ENCODE data around the gene KANSL1. TPM values are rescaled to one million over a fixed set of nuclear protein-coding genes. Genes with fewer than 3 reads are reported as not detected.
A peak's percentile ranks its signal among the peaks of the same experiment; 100 is the strongest.

The KANSL1 gene
- total and polyA plus RNA-seq, 7 experiments from 2014 or later = 17.4 to 230 (median 163) TPM

GRCh38 chr17:46038414-46038813, 154.8 kb downstream of the KANSL1 start:
- H3K4me3 Mint-ChIP-seq = no peak overlapping the region
- CTCF ChIA-PET = interaction anchor here (0.8 to 3.5 kb wide), 4 partner anchors 34 to 174 kb away, joined by 3 to 19 read pairs (median 8); partner anchors contain the start of gene KANSL1

GRCh38 chr17:46037722-46038255, 155.4 kb downstream of the KANSL1 start:
- intact Hi-C loops (cut with micrococcal nuclease) = no loop called here
- ATAC-seq = no peak
- ChIA-PET POLR2A (no interaction called here), CTCF (interaction anchor here (0.8 to 3.5 kb wide), 2 partner anchors 34 to 36 kb away, joined by 3 to 14 read pairs; no protein-coding TSS in a partner anchor)
- H3K4me1 ChIP-seq (ENCODE audit: control insufficient read depth in 2 of 2, insufficient read depth in 2 of 2, low read length in 2 of 2) = no peaks in the 10 kb centered on the region
- H3K36me3 Mint-ChIP-seq = peaks cover 18 to 63% (median 40%) of the 10 kb centered on the region in 5 donors
- H3K4me3 ChIP-seq (ENCODE audit: low read length) = no peak overlapping the region
- no peak overlapping the region for H3K4me3 Mint-ChIP-seq
- no peaks in the 10 kb centered on the region for H3K9me3 ChIP-seq (ENCODE audit: control insufficient read depth in 2 of 3, low read length in 3 of 3)
- H3K27me3 Mint-ChIP-seq = no peaks in the 10 kb centered on the region
- H3K9me3 Mint-ChIP-seq = peaks cover 0 to 1% (median 0%) of the 10 kb centered on the region in 11 donors
- peaks cover 30 to 79% (median 74%) of the 10 kb centered on the region in 3 experiments for H3K36me3 ChIP-seq (ENCODE audit: control insufficient read depth in 2 of 3, insufficient read depth in 3 of 3, low read length in 3 of 3)
- no peak overlapping the region for H3K27ac ChIP-seq (ENCODE audit: low read depth, low read length)
- DNase-seq = no peak
- peak overlapping the region in 6 of 9 donors; percentile 5 to 86 (median 51) for H3K27ac Mint-ChIP-seq
- no peaks in the 10 kb centered on the region for H3K27me3 ChIP-seq (ENCODE audit: control insufficient read depth in 2 of 2, insufficient read depth in 2 of 2, low read length in 2 of 2)
- H3K4me1 Mint-ChIP-seq = peaks cover 0 to 8% (median 5%) of the 10 kb centered on the region in 7 donors

More at GRCh38 chr17:46038414-46038813, 154.8 kb downstream of the KANSL1 start:
- Histone ChIP-seq H3K27me3 (ENCODE audit: control insufficient read depth in 2 of 2, insufficient read depth in 2 of 2, low read length in 2 of 2) (no peaks in the 10 kb centered on the region), H3K27ac (ENCODE audit: low read depth, low read length) (no peak overlapping the region), H3K4me3 (ENCODE audit: low read length) (no peak overlapping the region), H3K36me3 (ENCODE audit: control insufficient read depth in 2 of 3, insufficient read depth in 3 of 3, low read length in 3 of 3) (peaks cover 24 to 79% (median 68%) of the 10 kb centered on the region in 3 experiments), H3K9me3 (ENCODE audit: control insufficient read depth in 2 of 3, low read length in 3 of 3) (no peaks in the 10 kb centered on the region), H3K4me1 (ENCODE audit: control insufficient read depth in 2 of 2, insufficient read depth in 2 of 2, low read length in 2 of 2) (no peaks in the 10 kb centered on the region)
- H3K27ac Mint-ChIP-seq = peak overlapping the region in 6 of 9 donors; percentile 5 to 86 (median 51)
- peaks cover 0 to 1% (median 0%) of the 10 kb centered on the region in 11 donors for H3K9me3 Mint-ChIP-seq
- H3K4me1 Mint-ChIP-seq = peaks cover 0 to 8% (median 5%) of the 10 kb centered on the region in 7 donors
- no peaks in the 10 kb centered on the region for H3K27me3 Mint-ChIP-seq
- POLR2A ChIA-PET = no interaction called here
- peaks cover 14 to 57% (median 39%) of the 10 kb centered on the region in 5 donors for H3K36me3 Mint-ChIP-seq
- DNase-seq = no peak
- intact Hi-C loops (cut with micrococcal nuclease) = no loop called here
- no peak for ATAC-seq

GRCh38 chr17:46036491-46036890, 156.7 kb downstream of the KANSL1 start:
- Histone ChIP-seq H3K27me3 (ENCODE audit: control insufficient read depth in 2 of 2, insufficient read depth in 2 of 2, low read length in 2 of 2) (no peaks in the 10 kb centered on the region), H3K4me1 (ENCODE audit: control insufficient read depth in 2 of 2, insufficient read depth in 2 of 2, low read length in 2 of 2) (no peaks in the 10 kb centered on the region), H3K4me3 (ENCODE audit: low read length) (no peak overlapping the region), H3K27ac (ENCODE audit: low read depth, low read length) (no peak overlapping the region), H3K36me3 (ENCODE audit: control insufficient read depth in 2 of 3, insufficient read depth in 3 of 3, low read length in 3 of 3) (peaks cover 32 to 85% (median 65%) of the 10 kb centered on the region in 3 experiments), H3K9me3 (ENCODE audit: control insufficient read depth in 2 of 3, low read length in 3 of 3) (no peaks in the 10 kb centered on the region)
- H3K27me3 Mint-ChIP-seq = no peaks in the 10 kb centered on the region
- H3K9me3 Mint-ChIP-seq = peaks cover 0 to 1% (median 0%) of the 10 kb centered on the region in 11 donors
- peaks cover 0 to 8% (median 5%) of the 10 kb centered on the region in 7 donors for H3K4me1 Mint-ChIP-seq
- intact Hi-C loops (cut with micrococcal nuclease) = no loop called here
- DNase-seq (no peak), ATAC-seq (no peak)
- H3K4me3 Mint-ChIP-seq = no peak overlapping the region
- peaks cover 18 to 70% (median 46%) of the 10 kb centered on the region in 5 donors for H3K36me3 Mint-ChIP-seq
- ChIA-PET POLR2A (no interaction called here), CTCF (interaction anchor here (0.8 to 1.1 kb wide), 2 partner anchors 8 to 176 kb away, joined by 3 read pairs; no protein-coding TSS in a partner anchor)
- H3K27ac Mint-ChIP-seq = peak overlapping the region in 5 of 9 donors; percentile 33 to 57 (median 40)

- Mint-ChIP-seq H3K9me3 (peaks cover 0 to 3% (median 0%) of the 10 kb centered on the region in 11 donors), H3K4me3 (no peak overlapping the region), H3K27me3 (no peaks in the 10 kb centered on the region), H3K27ac (peak overlapping the region; percentile 29 to 77 (median 53)), H3K4me1 (peaks cover 0 to 11% (median 7%) of the 10 kb centered on the region in 7 donors), H3K36me3 (peaks cover 28 to 69% (median 50%) of the 10 kb centered on the region in 5 donors)
- no peaks in the 10 kb centered on the region for H3K9me3 ChIP-seq (ENCODE audit: control insufficient read depth in 2 of 3, low read length in 3 of 3)
- CTCF ChIA-PET = interaction anchor here (0.8 to 2.9 kb wide), 3 partner anchors 9 to 32 kb away, joined by 3 to 10 read pairs (median 3); no protein-coding TSS in a partner anchor
- no peak overlapping the region for H3K4me3 ChIP-seq (ENCODE audit: low read length)
- H3K27ac ChIP-seq (ENCODE audit: low read depth, low read length) = peak overlapping the region; percentile 16
- H3K27me3 ChIP-seq (ENCODE audit: control insufficient read depth in 2 of 2, insufficient read depth in 2 of 2, low read length in 2 of 2) = no peaks in the 10 kb centered on the region
- intact Hi-C loops (cut with micrococcal nuclease) = no loop called here
- DNase-seq (no peak), ATAC-seq (peak; percentile 36)
- H3K36me3 ChIP-seq (ENCODE audit: control insufficient read depth in 2 of 3, insufficient read depth in 3 of 3, low read length in 3 of 3) = peaks cover 32 to 97% (median 61%) of the 10 kb centered on the region in 3 experiments
- POLR2A ChIA-PET = interaction anchor here (0.6 kb wide), 3 partner anchors 13 to 1460 kb away, joined by 3 to 7 read pairs (median 3); no protein-coding TSS in a partner anchor
- no peaks in the 10 kb centered on the region for H3K4me1 ChIP-seq (ENCODE audit: control insufficient read depth in 2 of 2, insufficient read depth in 2 of 2, low read length in 2 of 2)
These were observed 158.0 kb downstream of the KANSL1 start for GRCh38 chr17:46035112-46035818.

- Mint-ChIP-seq H3K4me3 (no peak overlapping the region), H3K9me3 (peaks cover 0 to 3% (median 0%) of the 10 kb centered on the region in 11 donors), H3K27ac (peak overlapping the region in 3 of 9 donors; percentile 20 to 40 (median 36)), H3K27me3 (no peaks in the 10 kb centered on the region), H3K4me1 (peaks cover 9 to 22% (median 15%) of the 10 kb centered on the region in 7 donors), H3K36me3 (peaks cover 27 to 73% (median 50%) of the 10 kb centered on the region in 5 donors)
- Histone ChIP-seq H3K9me3 (ENCODE audit: control insufficient read depth in 2 of 3, low read length in 3 of 3) (no peaks in the 10 kb centered on the region), H3K27me3 (ENCODE audit: control insufficient read depth in 2 of 2, insufficient read depth in 2 of 2, low read length in 2 of 2) (no peaks in the 10 kb centered on the region), H3K27ac (ENCODE audit: low read depth, low read length) (no peak overlapping the region), H3K4me3 (ENCODE audit: low read length) (no peak overlapping the region), H3K4me1 (ENCODE audit: control insufficient read depth in 2 of 2, insufficient read depth in 2 of 2, low read length in 2 of 2) (no peaks in the 10 kb centered on the region), H3K36me3 (ENCODE audit: control insufficient read depth in 2 of 3, insufficient read depth in 3 of 3, low read length in 3 of 3) (peaks cover 35 to 95% (median 43%) of the 10 kb centered on the region in 3 experiments)
- no peak for ATAC-seq
- intact Hi-C loops (cut with micrococcal nuclease) = no loop called here
- DNase-seq = no peak
- ChIA-PET CTCF (interaction anchor here (1.3 to 2.9 kb wide), 2 partner anchors 10 to 31 kb away, joined by 4 to 10 read pairs; no protein-coding TSS in a partner anchor), POLR2A (interaction anchor here (0.6 to 1.5 kb wide), 2 partner anchors 11 to 951 kb away, joined by 3 read pairs; no protein-coding TSS in a partner anchor)
These were observed 159.8 kb downstream of the KANSL1 start for GRCh38 chr17:46033392-46033791.

- Mint-ChIP-seq H3K4me1 (peaks cover 7 to 22% (median 15%) of the 10 kb centered on the region in 7 donors), H3K27ac (peak overlapping the region in 4 of 9 donors; percentile 16 to 65 (median 38)), H3K4me3 (no peak overlapping the region), H3K36me3 (peaks cover 23 to 68% (median 45%) of the 10 kb centered on the region in 5 donors), H3K27me3 (no peaks in the 10 kb centered on the region), H3K9me3 (peaks cover 0 to 3% (median 0%) of the 10 kb centered on the region in 11 donors)
- H3K36me3 ChIP-seq (ENCODE audit: control insufficient read depth in 2 of 3, insufficient read depth in 3 of 3, low read length in 3 of 3) = peaks cover 33 to 91% (median 38%) of the 10 kb centered on the region in 3 experiments
- DNase-seq (no peak), ATAC-seq (no peak)
- intact Hi-C loops (cut with micrococcal nuclease) = no loop called here
- no peaks in the 10 kb centered on the region for H3K4me1 ChIP-seq (ENCODE audit: control insufficient read depth in 2 of 2, insufficient read depth in 2 of 2, low read length in 2 of 2)
- H3K27me3 ChIP-seq (ENCODE audit: control insufficient read depth in 2 of 2, insufficient read depth in 2 of 2, low read length in 2 of 2) = no peaks in the 10 kb centered on the region
- H3K27ac ChIP-seq (ENCODE audit: low read depth, low read length) = no peak overlapping the region
- ChIA-PET CTCF (interaction anchor here (1.3 to 2.9 kb wide), 2 partner anchors 10 to 30 kb away, joined by 4 to 10 read pairs; no protein-coding TSS in a partner anchor), POLR2A (interaction anchor here (0.6 to 1.5 kb wide), 3 partner anchors 10 to 951 kb away, joined by 3 to 4 read pairs (median 3); no protein-coding TSS in a partner anchor)
- no peaks in the 10 kb centered on the region for H3K9me3 ChIP-seq (ENCODE audit: control insufficient read depth in 2 of 3, low read length in 3 of 3)
- no peak overlapping the region for H3K4me3 ChIP-seq (ENCODE audit: low read length)
These were observed 160.3 kb downstream of the KANSL1 start for GRCh38 chr17:46032909-46033308.
